Epithelial cell of proximal tubule (primary cell): Measurements from ENCODE around the gene B3GALT5. TPM values are rescaled to one million over a fixed set of nuclear protein-coding genes. Genes with fewer than 3 reads are reported as not detected.

ENCODE experiments used
- DNase-seq: peaks from one replicate; pipeline ENCODE4 v3.0.0-alpha.2; 2011; ENCODE audit warnings: low read depth
- H3K4me3 ChIP-seq: 2 replicates; pipeline ENCODE4 v1.5.1; 2011; ENCODE audit warnings: low read depth, mild to moderate bottlenecking, low read length
- CTCF ChIP-seq: conservative IDR thresholded peaks from 2 replicates; pipeline ENCODE4 v1.5.1; 2012; ENCODE audit warnings: low read depth, mild to moderate bottlenecking, low read length
- total RNA-seq: library from RNA; depleted of rRNA; stranded (reverse); fragments of >200 nt; gene quantifications from 2 replicates; pipeline ENCODE4 v1.2.3, GENCODE V29; 2015

Gene B3GALT5
- total RNA-seq, 1 donor from 2014 or later, result 3.6 TPM

DNA sequence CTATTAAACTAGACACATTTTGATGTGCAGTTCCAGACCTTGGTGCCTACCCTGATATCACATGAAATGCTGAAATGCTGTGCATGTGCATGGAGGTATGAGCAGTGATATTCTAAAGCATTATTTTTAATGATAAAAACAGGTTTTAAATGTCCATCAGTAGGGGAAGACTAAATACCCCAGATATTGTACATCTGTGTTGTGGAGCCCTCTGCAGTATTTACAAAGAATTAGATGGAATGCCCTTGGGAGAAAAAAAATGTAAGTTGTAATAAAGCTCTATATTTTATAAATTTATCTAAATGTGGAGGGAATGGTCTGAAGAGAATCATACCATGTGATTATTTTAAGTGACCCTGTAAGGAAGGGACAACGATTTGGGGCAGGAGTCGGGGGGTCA is 93.1 kb downstream of the B3GALT5 start:
- no peak for DNase-seq
- no peak overlapping the region for H3K4me3 ChIP-seq
- TF ChIP-seq CTCF, result peak; percentile 38

DNA sequence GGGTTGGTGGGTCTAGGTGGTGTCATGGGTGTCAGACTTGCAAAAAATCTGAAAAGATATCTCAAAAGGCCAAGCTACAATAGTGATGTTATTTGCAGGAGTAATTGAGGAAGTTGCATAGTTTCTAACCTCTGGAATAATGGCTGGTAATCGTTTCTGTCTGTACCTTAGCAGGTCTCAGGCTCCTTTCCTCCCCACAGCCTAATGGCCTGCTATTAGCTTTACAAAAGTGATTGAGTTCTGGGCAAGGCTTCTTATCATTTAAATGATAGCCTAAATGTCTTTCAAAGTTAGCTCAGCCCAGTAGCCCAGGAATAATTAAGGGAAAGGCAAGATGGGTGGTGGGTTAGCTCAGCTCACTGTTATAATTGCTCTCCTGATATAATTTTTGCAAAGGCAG is 94.6 kb downstream of the B3GALT5 start:
- DNase-seq, result no peak
- no peak overlapping the region for H3K4me3 ChIP-seq
- TF ChIP-seq CTCF, result no peak

DNA sequence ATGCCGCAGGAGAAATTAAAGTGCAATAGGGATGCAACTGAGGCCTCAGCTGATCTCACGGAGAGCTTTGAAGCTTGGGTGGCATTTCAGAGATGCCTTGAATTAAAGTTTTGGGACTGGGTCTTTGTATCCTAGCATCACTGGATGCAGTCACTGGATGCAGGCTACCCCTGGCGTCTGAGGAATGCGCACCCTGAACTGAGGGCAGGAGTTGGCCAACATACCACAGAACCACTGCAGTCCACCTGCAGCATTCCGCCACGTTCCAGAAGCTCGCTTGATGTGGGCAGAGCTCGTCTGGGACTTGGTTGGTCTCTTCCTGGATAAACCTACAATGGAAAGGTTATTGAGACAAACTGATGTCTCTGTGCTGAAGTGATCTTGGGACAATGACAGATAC is 98.1 kb downstream of the B3GALT5 start:
- TF ChIP-seq CTCF, result no peak
- no peak for DNase-seq
- H3K4me3 ChIP-seq, result no peak overlapping the region

- no peak for DNase-seq
- no peak for TF ChIP-seq CTCF
- no peak overlapping the region for H3K4me3 ChIP-seq
Measured at GRCh38 chr21:39712273-39712672, 99.5 kb downstream of the B3GALT5 start.

DNA sequence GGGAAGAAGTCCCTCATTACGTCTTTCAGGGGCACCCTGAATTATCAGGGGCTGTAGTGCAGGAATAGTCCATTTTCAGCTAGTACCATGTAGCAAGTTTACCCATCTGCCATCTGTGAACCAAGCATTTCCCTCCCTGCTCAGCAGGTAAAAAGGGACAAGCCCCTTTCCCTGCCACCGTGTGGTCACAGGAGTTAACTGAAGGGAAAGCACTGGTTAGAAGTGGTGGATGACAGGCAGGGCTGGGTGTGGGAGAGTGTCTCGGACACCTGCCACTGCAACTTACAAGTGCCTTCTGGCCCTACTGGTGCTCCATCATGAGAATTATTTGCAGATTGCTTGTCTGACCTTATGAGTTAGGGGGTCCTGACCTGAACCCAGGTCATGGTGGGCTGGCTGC is 100.2 kb downstream of the B3GALT5 start:
- H3K4me3 ChIP-seq, result no peak overlapping the region
- TF ChIP-seq CTCF, result no peak
- no peak for DNase-seq

GRCh38 chr21:39713905-39714304 is 101.2 kb downstream of the B3GALT5 start:
- no peak for TF ChIP-seq CTCF
- no peak overlapping the region for H3K4me3 ChIP-seq
- DNase-seq, result no peak

- DNase-seq, result no peak
- no peak overlapping the region for H3K4me3 ChIP-seq
- no peak for TF ChIP-seq CTCF
Measured at GRCh38 chr21:39714331-39714730, 101.6 kb downstream of the B3GALT5 start.
